Measurements from ENCODE around the gene EXPH5.

DNA sequence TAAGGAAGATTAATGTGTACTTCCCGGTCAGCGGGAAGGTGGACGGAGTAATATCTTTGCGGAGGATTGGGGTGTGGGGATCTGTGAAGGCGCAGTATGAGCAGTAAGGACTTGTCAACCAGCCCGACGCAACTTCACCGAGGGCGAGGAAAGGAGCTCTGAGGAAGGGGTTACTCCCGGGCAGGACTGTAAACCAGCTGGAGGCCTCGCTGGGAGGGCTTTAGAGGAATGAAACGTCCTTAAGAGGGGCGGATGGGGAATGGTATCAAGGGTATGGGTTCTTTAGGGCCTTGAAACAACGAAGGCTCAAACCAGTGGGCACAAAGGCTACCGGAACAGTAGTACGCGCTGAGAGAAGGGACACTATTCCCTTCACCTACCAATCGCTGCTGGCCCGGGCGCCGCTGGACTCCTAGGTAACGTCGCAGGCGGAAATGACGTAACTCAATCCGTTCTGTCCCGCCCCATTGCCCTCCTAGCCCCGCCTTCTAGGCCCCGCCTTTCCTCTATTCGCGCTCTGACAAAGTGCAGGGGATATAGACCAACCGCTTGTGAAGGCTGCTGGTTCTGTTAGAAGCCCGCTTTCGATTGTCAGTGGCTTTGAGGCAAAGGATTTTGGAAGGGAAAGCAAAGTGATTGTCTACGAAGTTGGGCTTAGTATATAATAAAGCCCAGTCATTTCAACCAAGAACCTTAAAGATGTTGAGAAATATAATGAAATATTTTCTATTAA is 126.3 kb downstream of the EXPH5 start, which contains the start of gene C11orf65:
- TF ChIP-seq POLR2A (IDR thresholded peaks at IDR 0.05): peak; percentile 97 to 98
- TF ChIP-seq, protein P1, sequence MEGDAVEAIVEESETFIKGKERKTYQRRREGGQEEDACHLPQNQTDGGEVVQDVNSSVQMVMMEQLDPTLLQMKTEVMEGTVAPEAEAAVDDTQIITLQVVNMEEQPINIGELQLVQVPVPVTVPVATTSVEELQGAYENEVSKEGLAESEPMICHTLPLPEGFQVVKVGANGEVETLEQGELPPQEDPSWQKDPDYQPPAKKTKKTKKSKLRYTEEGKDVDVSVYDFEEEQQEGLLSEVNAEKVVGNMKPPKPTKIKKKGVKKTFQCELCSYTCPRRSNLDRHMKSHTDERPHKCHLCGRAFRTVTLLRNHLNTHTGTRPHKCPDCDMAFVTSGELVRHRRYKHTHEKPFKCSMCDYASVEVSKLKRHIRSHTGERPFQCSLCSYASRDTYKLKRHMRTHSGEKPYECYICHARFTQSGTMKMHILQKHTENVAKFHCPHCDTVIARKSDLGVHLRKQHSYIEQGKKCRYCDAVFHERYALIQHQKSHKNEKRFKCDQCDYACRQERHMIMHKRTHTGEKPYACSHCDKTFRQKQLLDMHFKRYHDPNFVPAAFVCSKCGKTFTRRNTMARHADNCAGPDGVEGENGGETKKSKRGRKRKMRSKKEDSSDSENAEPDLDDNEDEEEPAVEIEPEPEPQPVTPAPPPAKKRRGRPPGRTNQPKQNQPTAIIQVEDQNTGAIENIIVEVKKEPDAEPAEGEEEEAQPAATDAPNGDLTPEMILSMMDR (IDR thresholded peaks at IDR 0.05): no peak

Data from Peyer's patch (tissue), 4 donors.